GM19035 (cell line): ENCODE data around the gene RTEL1.
"Not testable (repeated sequence)": the region's sequence is repeated elsewhere in the genome, so short reads cannot be mapped to it uniquely, and the experiment has no call there.

ENCODE experiments used
- ATAC-seq: cut with Tn5 transposase; IDR thresholded peaks from one replicate; pipeline ENCODE4 v1.9.1; 2021; ENCODE audit not compliant: unreplicated experiment

The RTEL1 gene

GRCh38 chr20:63664861-63665594 lies 6.9 kb downstream of the RTEL1 start:
- no peak for ATAC-seq

- no peak for ATAC-seq
These were observed 7.6 kb downstream of the RTEL1 start for GRCh38 chr20:63665708-63666107.

GRCh38 chr20:63667858-63668257 lies 9.7 kb downstream of the RTEL1 start:
- no peak for ATAC-seq

GRCh38 chr20:63668351-63668750 lies 10.2 kb downstream of the RTEL1 start:
- no peak for ATAC-seq

- ATAC-seq, result not testable (repeated sequence)
These were observed 13.6 kb downstream of the RTEL1 start for GRCh38 chr20:63671695-63672094.

GRCh38 chr20:63672666-63673065 lies 14.6 kb downstream of the RTEL1 start:
- no peak for ATAC-seq

- no peak for ATAC-seq
These were observed 15.8 kb downstream of the RTEL1 start for GRCh38 chr20:63673951-63674350.

- ATAC-seq, result no peak
These were observed 17.7 kb downstream of the RTEL1 start for GRCh38 chr20:63675681-63676368.

GRCh38 chr20:63678071-63678470 lies 20.0 kb downstream of the RTEL1 start:
- no peak for ATAC-seq

GRCh38 chr20:63678667-63679465 lies 20.8 kb downstream of the RTEL1 start:
- ATAC-seq, result no peak

- no peak for ATAC-seq
These were observed 21.7 kb downstream of the RTEL1 start for GRCh38 chr20:63679799-63680305.

GRCh38 chr20:63680427-63680826 lies 22.3 kb downstream of the RTEL1 start:
- ATAC-seq, result no peak

- no peak for ATAC-seq
These were observed 22.9 kb downstream of the RTEL1 start for GRCh38 chr20:63680857-63681608.

- no peak for ATAC-seq
These were observed 23.6 kb downstream of the RTEL1 start for GRCh38 chr20:63681609-63682142.

GRCh38 chr20:63682384-63683139 lies 24.4 kb downstream of the RTEL1 start:
- no peak for ATAC-seq

GRCh38 chr20:63685269-63686026 lies 27.3 kb downstream of the RTEL1 start:
- no peak for ATAC-seq

GRCh38 chr20:63686094-63686491 lies 28.0 kb downstream of the RTEL1 start:
- no peak for ATAC-seq

- ATAC-seq, result no peak
These were observed 28.6 kb downstream of the RTEL1 start for GRCh38 chr20:63686492-63687321.
